Kidney (tissue), 14 donors: ENCODE measurements around the gene MED27. TPM values are rescaled to one million over a fixed set of nuclear protein-coding genes. Genes with fewer than 3 reads are reported as not detected.
A peak's percentile ranks its signal among the peaks of the same experiment; 100 is the strongest.

Experiments
- DNase-seq, 5 donors: peaks; one replicate each; pipeline ENCODE4 v3.0.0-alpha.2; 2013 to 2020
- FAIRE-seq: peaks from 2 replicates; lab custom pipeline; 2012; peaks lifted over from hg19 to GRCh38; lab: Jason Lieb, UNC
- H3K27ac ChIP-seq, 2 donors: one replicate each; pipeline ENCODE4 v1.7.0; 2013; ENCODE audit warnings: low read depth in 2 of 2, low read length in 2 of 2, inconsistent platforms in 1 of 2
- H3K27me3 ChIP-seq: one replicate; pipeline ENCODE4 v1.7.1; 2013; ENCODE audit warnings: low read length, inconsistent platforms; ENCODE audit not compliant: control insufficient read depth, insufficient read depth
- H3K36me3 ChIP-seq, 3 donors: one replicate each; pipeline versions ENCODE4 v1.7.0 to v1.7.1; 2013; ENCODE audit warnings: low read length in 3 of 3, control low read depth in 1 of 3, inconsistent platforms in 1 of 3; ENCODE audit not compliant: insufficient read depth in 3 of 3, control insufficient read depth in 2 of 3
- H3K4me1 ChIP-seq, 3 donors: one replicate each; pipeline versions ENCODE4 v1.7.0 to v1.7.1; 2013; ENCODE audit warnings: low read length in 3 of 3, inconsistent platforms in 1 of 3, low read depth in 1 of 3; ENCODE audit not compliant: control insufficient read depth in 2 of 3, insufficient read depth in 2 of 3
- H3K4me3 ChIP-seq, 3 donors: one replicate each; pipeline versions ENCODE4 v1.7.0 to v1.8.1; 2013; ENCODE audit warnings: low read length in 3 of 3, control low read depth in 1 of 3, inconsistent platforms in 1 of 3
- H3K9ac ChIP-seq, 3 donors: one replicate each; pipeline versions ENCODE4 v1.7.0 to v1.7.1; 2013; ENCODE audit warnings: low read length in 3 of 3, control low read depth in 1 of 3, inconsistent platforms in 1 of 3
- H3K9me3 ChIP-seq, 3 donors: one replicate each; pipeline versions ENCODE4 v1.7.0 to v1.7.1; 2013; ENCODE audit warnings: low read length in 3 of 3, control low read depth in 1 of 3, inconsistent platforms in 1 of 3; ENCODE audit not compliant: control insufficient read depth in 2 of 3, insufficient read depth in 1 of 3
- CTCF ChIP-seq: IDR thresholded peaks from 3 replicates; pipeline ENCODE4 v1.5.1; 2012; ENCODE audit warnings: mild to moderate bottlenecking, moderate library complexity, borderline replicate concordance; ENCODE audit not compliant: insufficient read depth; ENCODE audit errors: extremely low read depth
- intact Hi-C: fragments of 100-400 bp; cut with DNase I; formaldehyde crosslinking; loops from one replicate; pipeline ENCODE4 v1.11.1; 2022
- polyA plus RNA-seq: library from polyadenylated mRNA; stranded (reverse); fragments of 350-450 nt; fragmentation: Illumina TruSeq; extraction: RNeasy Lipid Tissue Mini Kit (QIAGEN cat#74804); gene quantifications from one replicate; pipeline ENCODE4 v1.2.3, GENCODE V29; 2014; ENCODE audit warnings: low read depth, low replicate concordance; ENCODE audit not compliant: insufficient read depth
- total RNA-seq: library from RNA; stranded (reverse); fragmentation: NEBNext Ultra II Directional; extraction: Animal tissue kit (Norgen Biotek cat#: 25700); gene quantifications from one replicate; pipeline ENCODE4 v1.2.1, GENCODE V29; 2021
- donor health status: control.
- donor health status: control.
- donor health status: control.
- donor health status: control.
- donor health status: control.
- donor health status: DM: yes; HTN: yes; CAD: no.
- donor health status: Normal renal cell carcinoma (clear cell type).

Gene MED27
- total and polyA plus RNA-seq, 2 donors from 2014 or later, result 15.9 to 23.1 TPM

GRCh38 chr9:131899296-131900228 is 180.1 kb downstream of the MED27 start:
- TF ChIP-seq CTCF, result no peak
- intact Hi-C loops, result no loop called here
- Histone ChIP-seq H3K27me3 (no peaks in the 10 kb centered on the region), H3K36me3 (no peaks in the 10 kb centered on the region), H3K9me3 (no peaks in the 10 kb centered on the region), H3K4me3 (no peak overlapping the region), H3K27ac (no peak overlapping the region), H3K9ac (no peak overlapping the region), H3K4me1 (no peaks in the 10 kb centered on the region)
- FAIRE-seq, result no peak
- DNase-seq, result peak in 2 of 5 donors; percentile 18 to 22

- Histone ChIP-seq H3K9ac (no peak overlapping the region), H3K9me3 (no peaks in the 10 kb centered on the region), H3K4me3 (no peak overlapping the region), H3K4me1 (no peaks in the 10 kb centered on the region), H3K27me3 (no peaks in the 10 kb centered on the region), H3K27ac (no peak overlapping the region), H3K36me3 (peaks cover 0 to 5% (median 0%) of the 10 kb centered on the region in 3 donors)
- intact Hi-C loops, result no loop called here
- FAIRE-seq, result no peak
- TF ChIP-seq CTCF, result no peak
- no peak for DNase-seq
Measured at GRCh38 chr9:131892902-131893500, 186.7 kb downstream of the MED27 start.

GRCh38 chr9:131892162-131892707 is 187.4 kb downstream of the MED27 start:
- H3K9me3 ChIP-seq, result no peaks in the 10 kb centered on the region
- TF ChIP-seq CTCF, result no peak
- no peaks in the 10 kb centered on the region for H3K4me1 ChIP-seq
- H3K36me3 ChIP-seq, result peaks cover 0 to 5% (median 0%) of the 10 kb centered on the region in 3 donors
- H3K9ac ChIP-seq, result no peak overlapping the region
- FAIRE-seq (no peak), DNase-seq (no peak)
- H3K27ac ChIP-seq, result no peak overlapping the region
- no peaks in the 10 kb centered on the region for H3K27me3 ChIP-seq
- H3K4me3 ChIP-seq, result no peak overlapping the region
- intact Hi-C loops, result no loop called here
